Measurements from ENCODE around the gene LTBP2. TPM values are rescaled to one million over a fixed set of nuclear protein-coding genes. Genes with fewer than 3 reads are reported as not detected.

LTBP2 gene
- total and polyA plus RNA-seq, 2 of the 8 experiments (the other 6 are each of a cell fraction or from before 2014, with no cell fraction given) = 0.48 to 0.89 TPM

DNA sequence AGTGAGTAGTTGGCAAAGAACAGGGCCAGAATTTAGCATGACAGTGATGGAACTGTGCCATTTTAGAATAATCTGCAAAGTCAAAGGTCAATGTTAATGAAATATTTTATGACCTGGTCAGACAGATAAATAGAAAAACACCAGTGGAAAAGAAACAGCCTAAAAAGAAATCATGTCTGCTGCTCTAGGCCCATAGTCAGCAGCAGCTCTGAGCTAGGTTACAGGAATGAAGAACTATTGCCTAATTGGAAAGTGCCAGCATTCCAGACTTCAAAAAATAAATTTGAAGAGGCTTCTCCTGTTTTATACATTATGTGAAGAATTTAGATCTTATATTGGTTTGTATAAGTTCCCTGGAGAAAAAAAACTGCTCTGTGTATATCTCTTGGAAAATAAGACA is 128.7 kb downstream of the LTBP2 start:
- H3K36me3 ChIP-seq (ENCODE audit: control insufficient read depth in 2 of 4, insufficient read depth in 4 of 4, low read length in 3 of 4) = peaks cover 3 to 68% (median 36%) of the 10 kb centered on the region in 4 experiments; a peak in 7 of 8 replicates
- H2AK5ac ChIP-seq (ENCODE audit: low read depth, low read length) = no peak overlapping the region
- no peak overlapping the region for H3K4me3 ChIP-seq (ENCODE audit: extremely low read depth in 1 of 4, insufficient read depth in 2 of 4, low read depth in 3 of 4, low read length in 4 of 4)
- no peaks in the 10 kb centered on the region for H3K23me2 ChIP-seq (ENCODE audit: low read depth, low read length)
- no peak overlapping the region for H3K4ac ChIP-seq (replicated peaks; ENCODE audit: insufficient read length, low read depth, low read length)
- no peak overlapping the region for H3K14ac ChIP-seq (ENCODE audit: insufficient read length)
- H3K27ac ChIP-seq (ENCODE audit: low read depth, low read length) = no peak overlapping the region
- H3K79me1 ChIP-seq (ENCODE audit: low read depth, low read length) = peaks cover 3% of the 10 kb centered on the region
- H2BK15ac ChIP-seq (ENCODE audit: low read length) = no peak overlapping the region
- no peak overlapping the region for H2AFZ ChIP-seq (ENCODE audit: low read length)
- peaks cover 0 to 5% (median 2%) of the 10 kb centered on the region in 4 experiments; a peak in 4 of 7 replicates for H3K4me1 ChIP-seq (replicated peaks in 1 of 4; ENCODE audit: control insufficient read depth in 3 of 4, insufficient read depth in 4 of 4, low read length in 3 of 4)
- H3K9me3 ChIP-seq (ENCODE audit: insufficient read depth in 2 of 2, low read depth in 1 of 2, low read length in 1 of 2) = no peaks in the 10 kb centered on the region
- H2BK120ac ChIP-seq (replicated peaks; ENCODE audit: low read depth, low read length) = no peak overlapping the region
- H2BK5ac ChIP-seq (ENCODE audit: low read depth, low read length) = no peak overlapping the region
- DNase-seq (ENCODE audit: low read depth in 1 of 2, low spot score in 2 of 2) (no peak), FAIRE-seq (no peak)
- no peak overlapping the region for H2BK12ac ChIP-seq (ENCODE audit: low read depth, low read length)
- H3K27me3 ChIP-seq (replicated peaks in 1 of 4; ENCODE audit: control insufficient read depth in 3 of 4, extremely low read depth in 1 of 4, insufficient read depth in 3 of 4, low read length in 3 of 4) = no peaks in the 10 kb centered on the region
- H3K56ac ChIP-seq (replicated peaks; ENCODE audit: insufficient read length, low read depth, low read length) = no peak overlapping the region
- no peak overlapping the region for H2BK20ac ChIP-seq (ENCODE audit: low read length)
- no peak overlapping the region for H3K23ac ChIP-seq (ENCODE audit: insufficient read length)
- H3K18ac ChIP-seq (ENCODE audit: extremely low read depth, low read length) = no peak overlapping the region
- no peak overlapping the region for H3K9ac ChIP-seq (replicated peaks in 1 of 4; ENCODE audit: extremely low read depth in 1 of 4, low read depth in 3 of 4, low read length in 3 of 4)
- no peak overlapping the region for H4K5ac ChIP-seq (ENCODE audit: insufficient read length, low read depth, low read length)
- no peak overlapping the region for H3K4me2 ChIP-seq (ENCODE audit: insufficient read depth in 1 of 2, low read depth in 2 of 2, low read length in 2 of 2)
- POLR2A ChIA-PET (ENCODE audit: partially characterized antibody) = no interaction called here
- CTCF ChIA-PET (ENCODE audit: partially characterized antibody) = interaction anchor here (0.6 to 12.6 kb wide), 4 partner anchors 21 to 258 kb away, joined by 3 to 181 read pairs (median 87); partner anchors contain the start of gene ABCD4
- peaks cover 0 to 12% of the 10 kb centered on the region in 2 experiments; a peak in 3 of 4 replicates for H3K79me2 ChIP-seq (ENCODE audit: control insufficient read depth in 1 of 2, insufficient read depth in 2 of 2, low read length in 2 of 2)
- H4K20me1 ChIP-seq (replicated peaks in 1 of 2; ENCODE audit: control insufficient read depth in 1 of 2, insufficient read depth in 2 of 2, low read length in 2 of 2) = no peaks in the 10 kb centered on the region
- no peak overlapping the region for H4K91ac ChIP-seq (replicated peaks; ENCODE audit: insufficient read length, low read length)
- no peak overlapping the region for H4K8ac ChIP-seq (ENCODE audit: extremely low read depth, insufficient read depth, low read length)
- TF ChIP-seq SIX5 (IDR thresholded peaks at IDR 0.05; ENCODE audit: low read depth, low read length) = no peak

Data from H1 (cell line).